ENCODE data around the gene RPP40.

DNA sequence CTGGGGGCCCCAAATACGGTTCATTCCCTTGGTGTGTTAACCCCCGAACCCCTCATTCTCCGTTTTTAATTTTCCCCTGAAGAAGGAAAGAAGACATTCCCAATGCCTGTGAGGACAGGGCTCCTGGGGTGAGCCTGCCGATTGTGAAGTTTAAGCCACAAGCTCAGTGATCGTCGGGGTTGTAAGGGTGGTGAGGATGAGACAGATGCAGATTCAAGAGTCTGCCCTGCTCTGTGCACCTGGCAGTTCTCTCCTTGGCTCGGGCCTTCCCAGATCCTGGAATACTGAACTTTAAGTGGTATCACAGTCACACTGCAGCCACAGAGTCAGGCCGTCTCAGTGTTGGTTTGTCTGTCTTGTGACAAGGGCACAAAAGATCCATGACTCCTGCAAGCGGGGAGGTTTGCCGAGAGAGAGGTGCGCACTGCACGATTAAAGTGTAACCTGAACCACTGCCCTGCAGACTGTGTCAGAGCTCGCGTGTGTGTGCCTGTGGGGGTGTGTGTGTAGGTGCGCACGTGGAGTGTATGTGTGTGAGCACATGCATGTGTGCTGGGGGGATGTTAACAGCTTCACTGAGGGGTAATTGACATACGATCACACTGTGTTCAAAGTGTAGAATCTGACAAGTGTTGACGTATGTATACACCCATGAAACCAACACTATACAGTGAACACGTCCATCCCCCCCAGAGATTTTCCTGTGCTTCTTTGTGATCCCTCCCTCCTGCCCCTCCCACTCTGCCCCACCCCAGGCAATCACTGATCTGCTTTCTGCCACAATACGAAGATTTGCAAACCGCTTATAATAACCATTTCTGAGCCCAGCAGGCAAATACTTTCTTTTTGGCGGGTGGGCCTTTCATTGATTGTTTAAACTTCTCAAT, 38.9 kb downstream of the RPP40 start:
- TF ChIP-seq POLR2A (IDR thresholded peaks at IDR 0.05) (no peak), POLR2AphosphoS5 (IDR thresholded peaks at IDR 0.05) (no peak), EP300 (IDR thresholded peaks at IDR 0.05) (no peak)
- TF ChIP-seq, protein P1, sequence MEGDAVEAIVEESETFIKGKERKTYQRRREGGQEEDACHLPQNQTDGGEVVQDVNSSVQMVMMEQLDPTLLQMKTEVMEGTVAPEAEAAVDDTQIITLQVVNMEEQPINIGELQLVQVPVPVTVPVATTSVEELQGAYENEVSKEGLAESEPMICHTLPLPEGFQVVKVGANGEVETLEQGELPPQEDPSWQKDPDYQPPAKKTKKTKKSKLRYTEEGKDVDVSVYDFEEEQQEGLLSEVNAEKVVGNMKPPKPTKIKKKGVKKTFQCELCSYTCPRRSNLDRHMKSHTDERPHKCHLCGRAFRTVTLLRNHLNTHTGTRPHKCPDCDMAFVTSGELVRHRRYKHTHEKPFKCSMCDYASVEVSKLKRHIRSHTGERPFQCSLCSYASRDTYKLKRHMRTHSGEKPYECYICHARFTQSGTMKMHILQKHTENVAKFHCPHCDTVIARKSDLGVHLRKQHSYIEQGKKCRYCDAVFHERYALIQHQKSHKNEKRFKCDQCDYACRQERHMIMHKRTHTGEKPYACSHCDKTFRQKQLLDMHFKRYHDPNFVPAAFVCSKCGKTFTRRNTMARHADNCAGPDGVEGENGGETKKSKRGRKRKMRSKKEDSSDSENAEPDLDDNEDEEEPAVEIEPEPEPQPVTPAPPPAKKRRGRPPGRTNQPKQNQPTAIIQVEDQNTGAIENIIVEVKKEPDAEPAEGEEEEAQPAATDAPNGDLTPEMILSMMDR (IDR thresholded peaks at IDR 0.05): no peak

All from upper lobe of left lung (tissue), 4 donors.